IPS DF 19.7 (cell line): ENCODE data around the gene NSD2.

ENCODE experiments used
- DNase-seq: peaks from one replicate; pipeline ENCODE4 v3.0.0-alpha.2; 2013; ENCODE audit warnings: low read depth, low spot score

Gene NSD2

GRCh38 chr4:1970926-1971325 is 99.7 kb downstream of the NSD2 start:
- no peak for DNase-seq

DNA sequence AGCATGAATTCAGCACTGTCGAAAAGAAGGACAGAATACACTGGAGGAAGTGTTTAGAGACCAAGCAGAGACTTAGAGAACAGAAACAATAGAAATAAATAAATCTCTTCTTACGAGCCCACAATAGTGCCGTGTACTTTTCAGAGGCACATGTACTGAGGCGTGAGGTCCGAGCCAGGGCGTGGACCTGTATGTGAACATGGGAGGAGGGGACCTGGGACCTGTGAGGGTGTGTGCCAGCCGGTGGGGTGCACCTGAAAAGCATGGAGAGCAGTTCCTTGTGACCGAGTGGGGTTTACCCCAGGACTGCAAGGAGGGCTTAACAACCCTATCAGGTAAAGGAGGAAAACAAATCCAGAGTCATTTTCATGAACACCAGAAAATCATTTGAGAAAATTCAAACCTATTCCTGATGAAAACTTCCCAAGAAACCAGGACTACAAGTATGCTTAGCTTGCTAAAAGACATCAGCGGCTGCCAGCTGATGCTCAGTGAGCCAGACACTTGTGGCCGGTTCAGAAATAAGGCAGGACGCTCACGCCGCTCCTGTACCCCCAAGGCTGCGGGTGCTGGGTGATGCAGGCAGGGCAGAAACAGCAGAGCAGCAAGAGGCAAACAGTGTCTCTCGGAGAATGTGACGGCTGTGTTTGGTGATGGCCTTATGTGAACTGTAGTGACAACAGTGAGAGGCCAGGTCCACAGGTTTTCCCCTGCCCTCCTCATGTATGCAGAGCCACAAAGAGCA is 100.4 kb downstream of the NSD2 start:
- no peak for DNase-seq

DNA sequence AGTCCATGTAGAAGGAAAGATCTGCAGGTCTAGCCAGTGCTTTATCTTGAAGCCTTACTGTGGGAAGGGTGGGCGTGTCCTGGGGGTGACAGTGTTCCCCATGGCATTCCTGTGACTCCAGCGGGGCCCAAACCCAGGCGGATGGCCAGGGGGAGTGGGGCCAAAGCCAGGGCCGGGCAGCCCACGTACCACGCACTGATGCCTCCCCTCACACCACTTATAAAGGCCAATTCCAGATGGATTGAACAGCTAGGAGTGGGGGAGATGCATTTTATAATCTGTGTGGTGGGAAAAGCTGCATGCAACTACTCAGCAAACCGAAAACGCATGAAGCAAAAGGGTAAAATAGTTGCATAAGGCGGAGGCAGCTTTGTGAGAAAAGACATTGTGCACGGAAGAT is 101.2 kb downstream of the NSD2 start:
- no peak for DNase-seq

DNA sequence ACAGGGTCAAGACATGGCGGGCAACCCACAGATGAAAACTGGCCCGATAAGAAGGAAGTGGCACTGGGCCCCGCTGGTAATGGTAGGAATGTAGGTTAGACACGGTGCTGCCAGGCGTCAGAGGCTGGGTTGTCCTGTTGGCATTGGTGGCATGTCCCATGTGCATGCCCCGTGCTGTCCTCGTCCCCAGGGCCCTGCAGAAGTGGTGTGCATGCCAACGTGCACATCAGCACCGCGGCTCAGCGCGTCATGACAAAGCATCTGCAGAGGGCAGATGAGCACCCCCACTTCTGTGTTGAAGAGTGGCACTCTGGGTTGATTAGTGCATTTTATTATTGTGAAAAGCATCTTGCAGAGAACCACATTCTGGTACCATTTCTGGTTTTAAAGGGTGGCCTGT is 102.0 kb downstream of the NSD2 start:
- no peak for DNase-seq

- DNase-seq: no peak
These were observed 102.5 kb downstream of the NSD2 start for GRCh38 chr4:1973661-1974060.

DNA sequence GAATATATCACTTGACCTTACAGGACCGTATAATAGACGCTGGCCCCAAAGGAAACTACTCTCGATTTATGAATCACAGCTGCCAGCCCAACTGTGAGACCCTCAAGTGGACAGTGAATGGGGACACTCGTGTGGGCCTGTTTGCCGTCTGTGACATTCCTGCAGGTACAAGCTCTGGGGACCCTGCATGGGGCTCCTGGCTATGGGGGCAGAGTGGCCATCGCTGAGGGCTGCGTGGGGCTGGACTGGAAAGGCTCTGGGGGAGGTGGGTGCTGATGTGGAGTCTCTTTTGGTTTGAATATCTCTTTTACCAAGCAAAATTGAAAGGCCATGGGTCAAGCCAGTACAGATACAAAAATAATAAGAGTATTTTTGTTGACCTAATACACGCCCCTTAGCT is 103.6 kb downstream of the NSD2 start:
- no peak for DNase-seq

DNA sequence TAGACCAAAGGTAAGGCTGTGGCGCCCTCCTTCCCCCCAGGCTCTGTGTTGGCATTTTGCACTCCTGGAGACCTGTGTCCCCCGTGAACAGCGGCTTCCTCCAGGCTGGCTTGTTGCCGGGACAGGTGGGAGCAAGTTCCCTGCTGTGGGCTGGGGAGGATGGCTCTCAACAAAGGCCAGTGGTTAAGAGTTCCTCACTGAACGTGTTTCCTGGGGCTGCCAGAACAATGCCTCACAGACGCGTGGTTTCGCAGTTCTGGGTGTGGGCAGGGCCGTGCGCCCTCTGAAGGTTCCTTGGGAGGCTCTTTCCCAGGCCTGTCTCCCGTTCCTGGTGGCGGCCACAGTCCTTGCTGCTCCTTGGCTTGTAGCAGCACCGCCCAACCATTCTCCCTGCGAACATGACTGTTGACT is 104.2 kb downstream of the NSD2 start:
- DNase-seq: no peak

GRCh38 chr4:1975880-1976279 is 104.7 kb downstream of the NSD2 start:
- no peak for DNase-seq

DNA sequence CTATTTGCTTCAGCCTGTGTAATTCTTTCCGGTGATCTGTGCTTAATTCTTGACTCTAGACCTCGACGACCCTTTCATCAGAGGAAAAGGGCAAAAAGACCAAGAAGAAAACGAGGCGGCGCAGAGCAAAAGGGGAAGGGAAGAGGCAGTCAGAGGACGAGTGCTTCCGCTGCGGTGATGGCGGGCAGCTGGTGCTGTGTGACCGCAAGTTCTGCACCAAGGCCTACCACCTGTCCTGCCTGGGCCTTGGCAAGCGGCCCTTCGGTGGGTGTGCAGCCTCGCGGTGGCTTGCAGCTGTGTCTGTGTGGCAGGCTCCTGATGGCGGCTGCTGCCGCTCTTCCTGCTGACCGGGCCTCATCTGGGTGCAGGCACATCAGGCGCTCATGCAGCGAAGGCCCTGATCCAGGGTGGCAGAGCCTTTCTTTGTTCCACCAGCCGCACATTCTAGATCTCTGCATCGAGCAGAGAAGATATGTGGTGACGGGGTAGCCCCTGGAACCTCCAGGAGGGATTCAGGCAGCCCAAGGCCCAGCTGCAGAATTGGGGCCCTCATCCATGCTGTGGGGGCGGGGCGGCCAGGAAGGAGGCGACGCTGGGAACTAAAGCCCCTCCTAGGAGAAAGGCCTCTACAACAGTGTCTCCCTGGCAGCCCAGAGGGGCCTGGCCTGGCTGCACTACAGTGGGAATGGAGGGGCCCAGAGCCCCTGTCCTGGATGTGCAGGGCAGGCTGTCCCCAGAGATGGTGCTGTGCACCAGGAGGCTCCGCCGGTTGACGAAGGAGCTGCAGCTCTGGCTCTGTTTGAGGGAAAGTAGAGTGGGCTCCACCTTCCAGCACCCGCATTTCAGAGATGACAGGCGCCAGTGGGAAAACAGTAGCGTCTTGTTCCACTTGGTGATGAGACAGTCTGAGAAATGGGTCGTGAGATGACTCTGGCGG is 105.5 kb downstream of the NSD2 start:
- no peak for DNase-seq

GRCh38 chr4:1978226-1978625 is 107.0 kb downstream of the NSD2 start:
- no peak for DNase-seq

GRCh38 chr4:1978741-1979476 is 107.7 kb downstream of the NSD2 start:
- DNase-seq: no peak

DNA sequence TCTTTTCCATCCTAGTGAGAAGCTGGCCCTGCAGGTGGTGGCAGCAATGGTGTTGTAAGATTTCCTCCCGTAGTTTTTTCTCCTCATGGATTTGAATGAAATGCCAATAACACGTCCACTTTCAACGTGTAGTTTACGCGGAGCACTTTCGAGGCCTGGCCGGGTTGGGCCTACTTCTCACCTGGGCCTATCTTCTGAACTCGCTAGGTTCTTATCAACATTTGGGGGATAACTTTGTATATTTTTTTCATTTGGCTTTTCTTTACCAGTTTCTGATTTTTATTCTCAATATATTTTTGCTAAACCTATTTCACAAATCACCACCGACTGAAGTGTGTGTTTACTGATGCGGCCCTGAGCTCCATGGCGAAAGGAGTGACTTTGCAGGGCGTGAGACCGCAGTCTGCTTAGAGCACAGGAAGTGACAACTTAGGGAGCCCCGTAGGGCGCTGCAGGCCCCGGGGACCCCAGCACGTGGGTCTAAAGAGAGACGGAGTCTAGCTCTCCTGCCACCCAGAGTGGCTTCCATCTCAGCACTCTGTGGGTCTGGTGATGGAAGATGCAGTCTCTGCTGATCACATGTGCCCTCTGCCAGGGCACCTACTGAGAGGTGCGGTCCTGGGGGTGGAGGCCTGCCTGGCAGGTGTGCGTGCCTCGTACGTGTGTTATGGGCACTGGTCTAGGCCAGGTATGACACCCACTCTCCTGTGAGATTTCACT is 108.4 kb downstream of the NSD2 start:
- DNase-seq: no peak

- DNase-seq: no peak
These were observed 109.4 kb downstream of the NSD2 start for GRCh38 chr4:1980561-1981041.

DNA sequence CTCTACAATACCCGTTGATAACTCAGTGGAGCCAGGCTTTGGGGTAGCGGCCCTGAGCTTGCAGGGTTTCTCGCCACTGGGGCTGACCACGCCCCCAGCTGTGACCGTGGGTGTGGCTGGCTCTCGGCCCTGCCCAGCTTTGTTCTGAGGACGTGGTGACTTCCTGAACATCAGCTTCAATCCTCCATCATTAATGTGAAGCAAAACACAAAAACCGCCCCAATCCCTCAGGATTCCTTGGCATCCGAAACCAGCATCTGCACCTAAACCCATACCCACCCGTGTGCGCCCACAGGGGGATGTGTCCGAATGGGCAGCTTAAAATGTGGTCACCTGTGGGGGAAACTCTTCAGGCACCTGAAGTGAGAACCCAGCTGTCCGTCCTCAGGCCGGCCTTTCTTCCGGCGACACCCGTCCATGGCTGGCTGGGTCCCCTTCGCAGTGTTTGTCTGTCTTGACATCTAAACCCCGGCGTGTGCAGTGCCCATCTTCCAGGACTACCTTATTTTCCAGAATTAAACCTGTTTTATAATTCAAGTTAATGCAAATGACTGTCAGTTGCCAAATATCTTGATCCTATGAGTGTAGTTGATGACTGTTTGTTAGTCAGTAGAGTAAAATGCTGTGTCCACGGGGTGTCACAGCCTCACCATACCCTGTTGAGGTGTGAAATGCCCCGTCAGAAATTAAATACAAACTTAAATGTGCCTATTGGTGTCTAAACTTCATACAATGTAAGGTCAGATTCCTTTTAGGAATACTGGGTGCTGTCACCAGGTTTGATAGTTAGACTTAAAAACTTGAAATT is 110.3 kb downstream of the NSD2 start:
- no peak for DNase-seq

- no peak for DNase-seq
These were observed 111.2 kb downstream of the NSD2 start for GRCh38 chr4:1982124-1983052.

GRCh38 chr4:1983053-1983845 is 112.1 kb downstream of the NSD2 start:
- DNase-seq: no peak

DNA sequence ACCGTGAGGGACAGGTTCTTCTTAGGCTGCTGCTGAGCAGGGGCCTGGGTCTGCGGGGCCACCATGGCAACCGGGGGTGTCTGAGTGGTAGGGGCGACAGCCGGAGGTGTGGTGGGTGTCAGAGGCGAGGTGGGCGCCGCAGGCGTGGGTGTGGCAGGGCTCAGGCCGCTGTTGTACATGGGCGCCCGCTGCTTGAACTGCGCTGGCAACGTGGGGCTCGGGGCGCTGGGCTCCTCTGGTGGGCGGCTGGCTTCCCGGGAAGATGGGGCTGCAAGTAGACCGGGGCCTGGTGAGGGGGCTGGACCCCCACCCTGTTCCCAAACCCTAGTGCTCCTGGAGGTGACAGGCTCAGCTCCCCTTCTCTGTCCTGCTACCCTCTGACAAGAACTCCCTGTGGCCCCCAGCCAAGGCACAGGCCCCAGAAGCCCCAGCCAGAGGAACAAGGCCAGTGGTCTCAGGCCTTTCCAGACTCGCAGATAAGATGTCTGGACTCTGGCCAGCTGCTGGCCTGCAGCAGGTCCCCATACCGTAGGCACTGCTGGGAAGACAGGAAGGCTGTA is 112.7 kb downstream of the NSD2 start:
- DNase-seq: no peak
